ENCODE results near the gene ATP13A2.
"Not testable (repeated sequence)": the region's sequence is repeated elsewhere in the genome, so short reads cannot be mapped to it uniquely, and the experiment has no call there.

Gene ATP13A2

DNA sequence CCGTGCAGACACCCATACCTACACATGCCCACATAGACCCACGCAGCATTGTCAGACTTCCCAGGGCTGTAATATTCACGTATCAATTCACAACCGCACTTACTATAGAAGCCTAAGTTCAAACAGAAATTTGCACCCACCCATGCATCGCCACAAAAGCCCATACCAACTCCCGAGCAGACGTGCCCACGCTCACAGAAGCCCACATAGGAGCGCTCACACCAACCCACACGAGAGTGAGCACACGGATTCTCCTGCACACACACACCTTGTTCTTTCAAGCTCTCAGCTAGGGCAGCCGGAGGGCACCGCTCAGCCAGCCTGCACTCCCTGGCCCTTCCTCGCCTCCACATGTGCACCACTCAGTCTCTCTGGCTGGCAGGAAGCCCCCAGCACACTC, 35.9 kb downstream of the ATP13A2 start:
- no peak for DNase-seq

- no peak for DNase-seq
Observed at GRCh38 chr1:16975211-16975610, 36.5 kb downstream of the ATP13A2 start.

DNA sequence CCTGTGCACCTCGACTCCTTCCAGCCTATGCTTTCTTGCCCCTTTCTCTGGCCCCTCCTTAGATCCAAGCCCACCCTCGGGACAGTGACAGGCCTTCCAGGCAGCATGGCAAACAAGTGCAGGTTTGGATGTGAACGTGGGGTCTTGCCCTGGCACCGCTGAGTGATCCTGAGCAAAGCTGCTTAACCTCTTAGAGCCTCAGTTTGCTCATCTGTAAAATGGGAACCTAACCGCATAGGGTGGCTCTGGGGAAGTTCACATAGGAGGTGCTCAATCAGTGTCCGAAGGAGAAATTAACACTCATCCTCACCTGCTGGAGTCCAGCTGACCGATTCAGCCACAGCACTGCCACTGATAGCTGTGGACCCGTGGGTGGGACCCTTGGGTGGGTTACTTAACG, 38.5 kb downstream of the ATP13A2 start:
- no peak for DNase-seq

DNA sequence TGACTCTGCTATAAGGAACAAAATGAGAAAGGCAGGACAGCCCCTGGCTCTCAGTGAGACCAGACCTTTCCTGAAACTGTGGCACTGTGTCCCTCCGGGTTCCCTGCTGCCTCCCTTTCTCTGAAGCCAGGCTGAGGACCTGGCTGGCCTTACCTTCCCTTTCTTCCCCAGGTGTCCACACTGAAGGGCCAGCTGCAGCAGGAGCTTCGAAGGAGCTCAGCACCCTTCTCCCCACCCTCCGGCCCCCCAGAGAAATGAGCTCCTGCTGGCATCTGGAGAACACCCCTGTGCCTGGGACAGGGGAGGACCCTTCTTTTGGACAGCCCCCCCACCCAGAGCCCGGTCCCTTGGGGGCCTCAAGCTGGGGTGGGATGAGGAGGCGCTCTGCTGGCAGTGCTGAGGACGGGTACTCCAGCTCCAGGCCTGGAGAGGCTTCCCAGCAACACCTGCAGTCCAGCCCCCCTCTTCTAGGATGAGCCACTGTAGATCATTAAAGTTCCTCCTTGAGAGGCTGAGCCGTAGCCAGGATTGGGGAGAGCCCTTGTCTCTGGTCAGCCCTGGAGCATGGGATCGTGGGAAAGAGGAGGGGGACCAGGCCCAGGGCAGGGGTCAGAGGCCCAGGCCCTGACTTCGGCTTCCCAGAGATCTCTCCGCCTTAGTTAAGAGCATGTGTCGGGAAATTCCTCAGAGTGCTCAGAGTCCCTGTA, 39.4 kb downstream of the ATP13A2 start:
- no peak for DNase-seq

DNA sequence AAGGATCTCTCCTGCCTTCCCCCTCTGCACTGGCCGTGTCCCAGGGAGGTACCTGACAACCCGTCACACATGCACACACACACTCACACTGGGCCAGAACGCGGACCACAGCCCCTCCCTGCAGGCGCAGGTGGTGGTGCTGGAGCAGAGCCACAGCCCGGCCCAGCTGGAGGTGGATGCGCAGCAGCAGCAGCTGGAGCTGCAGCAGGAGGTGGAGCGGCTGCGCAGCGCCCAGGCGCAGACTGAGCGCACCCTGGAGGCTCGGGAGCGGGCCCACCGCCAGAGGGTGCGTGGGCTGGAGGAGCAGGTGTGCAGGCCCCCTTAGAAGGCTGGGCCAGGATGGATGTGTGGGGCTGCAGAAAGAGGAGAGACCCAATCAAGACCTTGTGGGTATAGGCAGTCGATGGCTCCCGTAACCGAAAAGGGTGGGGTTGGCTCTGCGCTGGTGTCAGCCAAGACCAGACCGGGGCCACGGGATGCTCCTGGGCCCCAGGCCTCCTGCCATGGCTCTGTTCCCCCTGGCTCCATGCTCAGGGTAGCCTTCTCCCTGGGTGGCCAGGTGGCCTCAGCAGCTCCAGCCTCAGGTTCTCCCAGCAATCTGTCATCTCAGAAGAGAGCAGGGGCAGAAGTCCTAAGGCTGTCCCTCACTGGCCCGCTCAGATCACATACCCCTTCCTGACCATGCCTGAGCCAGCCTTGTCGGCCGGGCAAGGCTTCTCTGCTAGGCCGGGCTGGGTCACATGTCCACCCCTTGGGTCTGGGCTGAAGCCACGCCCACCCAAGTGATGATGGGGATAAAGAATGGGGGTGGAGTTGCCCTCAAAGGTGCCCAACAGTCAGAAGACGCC, 40.2 kb downstream of the ATP13A2 start:
- DNase-seq = no peak

- DNase-seq = no peak
Observed at GRCh38 chr1:16970132-16970910, 41.4 kb downstream of the ATP13A2 start.

- no peak for DNase-seq
Observed at GRCh38 chr1:16969651-16970050, 42.1 kb downstream of the ATP13A2 start.

- no peak for DNase-seq
Observed at GRCh38 chr1:16969057-16969611, 42.6 kb downstream of the ATP13A2 start.

DNA sequence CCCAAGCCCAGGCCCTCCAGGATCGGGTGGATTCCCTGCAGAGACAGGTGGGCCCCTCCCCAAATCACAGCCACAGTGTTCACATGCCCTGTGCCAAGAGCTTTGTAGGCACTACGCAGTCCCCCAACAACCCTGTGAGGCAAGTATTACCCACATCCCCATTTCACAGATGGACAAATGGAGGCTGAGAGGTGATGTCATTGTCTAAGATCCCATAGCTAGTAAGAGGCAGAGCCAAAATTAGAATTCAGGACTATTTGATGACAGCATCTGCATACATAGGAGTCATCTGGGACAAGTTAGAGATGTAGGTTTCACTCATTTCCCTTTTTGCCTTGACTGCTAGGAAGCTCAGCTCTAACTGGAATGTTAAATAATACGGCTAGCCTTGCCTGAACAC, 43.4 kb downstream of the ATP13A2 start:
- DNase-seq = no peak

DNA sequence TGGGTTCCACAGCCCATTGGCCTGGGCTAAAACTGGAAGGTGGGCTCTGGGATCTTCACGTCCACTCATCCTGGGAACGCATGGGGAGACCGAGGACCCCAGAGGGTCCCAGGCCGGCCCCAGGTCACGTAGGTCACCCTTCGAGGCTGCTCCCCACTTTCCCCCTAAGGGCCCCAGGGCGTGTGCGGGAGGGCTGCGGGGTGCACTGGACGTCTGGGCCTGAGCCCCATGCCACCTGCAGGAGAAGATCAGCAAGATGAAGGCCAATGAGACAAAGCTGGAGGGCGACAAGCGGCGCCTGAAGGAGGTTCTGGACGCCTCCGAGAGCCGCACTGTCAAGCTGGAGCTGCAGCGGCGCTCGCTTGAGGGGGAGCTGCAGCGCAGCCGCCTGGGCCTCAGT, 43.8 kb downstream of the ATP13A2 start:
- DNase-seq = no peak

DNA sequence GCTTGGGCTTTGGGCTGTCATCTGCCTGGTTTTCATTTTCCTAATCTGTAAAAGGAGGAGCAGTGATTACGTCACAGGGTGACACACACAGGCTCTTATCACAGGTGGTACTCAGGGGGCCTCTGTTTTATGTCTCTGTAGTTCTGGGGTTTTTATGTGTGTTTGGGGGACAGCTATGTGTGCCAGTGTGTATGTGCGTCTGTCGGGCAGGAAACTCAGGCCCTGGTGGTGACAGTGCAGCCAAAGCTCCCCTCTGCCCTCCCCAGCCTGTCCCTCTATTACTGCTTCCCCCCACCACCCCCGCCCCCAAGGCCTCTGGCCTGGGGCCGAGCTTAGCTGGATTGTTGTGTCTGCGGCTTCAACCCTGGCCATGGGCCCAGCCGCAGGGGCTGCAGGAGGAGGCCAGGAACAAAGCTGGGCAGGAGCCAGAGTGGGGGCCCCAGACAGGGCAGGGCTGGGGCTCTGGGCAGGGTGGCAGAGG, 44.6 kb downstream of the ATP13A2 start:
- no peak for DNase-seq

DNA sequence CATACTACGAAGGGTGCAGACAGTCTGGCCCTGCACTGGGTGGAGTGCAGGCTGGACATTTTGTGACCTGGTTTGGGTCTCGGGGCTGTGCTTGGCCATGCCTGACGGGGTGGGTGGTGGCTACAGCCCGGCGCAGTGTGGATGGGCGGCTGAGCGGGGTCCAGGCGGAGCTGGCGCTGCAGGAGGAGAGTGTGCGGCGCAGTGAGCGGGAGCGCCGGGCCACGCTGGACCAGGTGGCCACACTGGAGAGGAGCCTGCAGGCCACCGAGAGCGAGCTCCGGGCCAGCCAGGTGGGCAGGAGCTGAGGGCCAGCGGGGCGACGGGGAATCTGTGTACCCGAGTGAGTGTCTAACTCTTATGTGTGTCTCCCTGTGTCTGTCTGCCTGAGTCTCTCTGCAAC, 45.4 kb downstream of the ATP13A2 start:
- DNase-seq = no peak

DNA sequence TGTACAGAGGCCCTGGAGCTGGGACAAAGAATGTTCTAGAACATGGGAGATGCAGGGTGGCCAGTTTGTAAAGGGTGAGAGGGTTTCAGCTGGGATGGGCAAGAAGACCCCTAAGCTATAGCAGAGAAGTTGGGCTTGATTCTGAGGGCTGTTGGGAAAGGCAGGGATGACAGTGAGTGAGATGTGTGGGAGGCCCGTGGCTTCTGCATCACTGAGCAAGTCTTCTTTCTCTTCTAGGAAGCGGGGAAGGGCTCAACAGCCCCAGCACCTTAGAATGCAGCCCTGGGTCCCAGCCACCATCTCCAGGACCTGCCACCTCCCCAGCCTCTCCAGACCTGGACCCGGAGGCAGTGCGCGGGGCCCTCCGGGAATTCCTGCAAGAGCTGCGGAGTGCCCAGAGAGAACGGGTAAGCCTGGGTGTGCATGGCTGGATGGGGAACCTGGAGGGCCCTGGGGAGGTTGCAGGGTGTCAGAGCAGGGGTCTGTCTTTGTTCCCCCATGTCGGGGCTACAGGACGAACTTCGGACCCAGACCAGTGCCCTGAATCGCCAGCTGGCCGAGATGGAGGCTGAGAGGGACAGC, 46.2 kb downstream of the ATP13A2 start:
- no peak for DNase-seq

DNA sequence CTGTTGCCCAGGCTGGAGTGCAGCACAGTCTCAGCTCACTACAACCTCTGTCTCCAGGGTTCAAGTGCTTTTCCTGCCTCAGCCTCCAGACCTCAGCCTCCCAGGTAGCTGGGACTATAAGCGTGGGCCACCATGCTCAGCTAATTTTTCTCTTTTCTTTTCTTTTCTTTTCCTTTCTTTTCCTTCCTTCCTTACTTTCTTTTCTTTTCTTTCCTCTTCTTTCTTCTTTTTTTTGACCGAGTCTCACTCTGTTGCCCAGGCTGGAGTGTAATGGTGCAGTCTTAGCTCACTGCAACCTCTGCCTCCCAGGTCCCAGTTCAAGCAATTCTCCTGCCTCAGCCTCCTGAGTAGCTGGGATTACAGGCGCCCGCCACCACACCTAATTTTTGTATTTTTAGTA, 47.6 kb downstream of the ATP13A2 start:
- not testable (repeated sequence) for DNase-seq

- no peak for DNase-seq
Observed at GRCh38 chr1:16961297-16962133, 50.2 kb downstream of the ATP13A2 start.

DNA sequence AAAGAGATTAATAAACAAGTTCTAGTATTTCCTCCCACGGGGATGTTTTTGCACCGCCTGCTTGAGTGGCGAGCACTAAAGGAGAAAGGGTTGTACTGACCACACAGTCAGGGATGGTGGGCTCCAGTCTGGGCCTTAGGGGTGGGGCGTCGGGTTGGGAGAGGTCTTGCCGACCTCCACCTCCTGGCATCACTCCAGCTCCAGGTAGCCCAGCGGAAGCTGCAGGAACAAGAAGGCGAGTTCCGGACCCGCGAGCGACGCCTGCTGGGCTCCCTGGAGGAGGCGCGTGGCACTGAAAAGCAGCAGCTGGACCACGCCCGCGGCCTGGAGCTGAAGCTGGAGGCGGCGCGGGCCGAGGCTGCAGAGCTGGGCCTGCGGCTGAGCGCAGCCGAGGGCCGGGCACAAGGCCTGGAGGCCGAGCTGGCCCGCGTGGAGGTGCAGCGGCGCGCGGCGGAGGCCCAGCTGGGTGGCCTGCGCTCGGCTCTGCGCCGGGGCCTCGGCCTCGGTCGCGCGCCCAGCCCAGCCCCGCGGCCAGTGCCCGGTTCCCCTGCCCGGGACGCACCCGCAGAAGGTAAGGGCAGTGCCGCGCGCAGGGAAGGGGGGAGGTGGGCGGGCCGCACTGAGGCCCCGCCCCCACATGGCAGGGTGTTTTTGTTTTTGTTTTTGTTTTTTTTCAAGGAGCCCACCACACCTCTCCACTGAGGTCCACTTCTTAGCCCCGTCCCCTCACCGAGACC, 51.0 kb downstream of the ATP13A2 start:
- DNase-seq = peak; percentile 73

DNA sequence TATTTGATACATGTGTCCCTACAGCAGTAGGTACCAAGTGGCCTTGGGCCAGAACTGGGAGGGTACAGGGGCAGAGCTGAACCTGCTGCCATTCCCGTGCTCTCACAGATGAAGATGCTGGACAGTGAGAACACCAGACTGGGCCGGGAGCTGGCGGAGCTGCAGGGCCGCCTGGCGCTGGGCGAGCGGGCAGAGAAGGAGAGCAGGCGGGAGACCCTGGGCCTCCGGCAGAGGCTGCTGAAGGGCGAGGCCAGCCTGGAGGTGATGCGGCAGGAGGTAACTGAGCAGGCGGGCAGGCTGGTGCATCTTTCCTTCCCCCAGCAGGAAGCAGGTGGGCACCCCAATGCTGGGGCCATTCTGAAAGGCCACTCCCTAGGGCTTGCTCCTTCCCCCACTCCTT, 53.3 kb downstream of the ATP13A2 start:
- DNase-seq = no peak

DNA sequence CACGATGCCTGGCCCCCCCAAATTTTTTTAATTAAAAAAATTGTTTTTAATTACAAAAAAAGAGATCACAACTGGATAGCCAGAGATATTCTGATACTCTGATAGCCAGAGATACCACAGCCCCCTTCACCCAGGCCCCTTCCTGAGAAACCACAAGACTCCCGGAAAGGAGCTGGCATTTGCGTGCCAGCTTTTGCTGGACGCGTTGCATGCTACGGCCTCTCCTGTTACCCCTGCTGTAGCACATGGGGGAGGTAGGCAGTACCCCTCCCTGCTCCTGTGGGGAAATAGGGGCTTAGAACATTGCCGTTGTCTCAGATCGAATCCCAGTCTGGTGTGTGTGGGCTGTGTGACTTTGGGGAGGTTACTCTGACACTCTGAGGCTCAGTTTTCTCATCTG, 54.0 kb downstream of the ATP13A2 start:
- no peak for DNase-seq

DNA sequence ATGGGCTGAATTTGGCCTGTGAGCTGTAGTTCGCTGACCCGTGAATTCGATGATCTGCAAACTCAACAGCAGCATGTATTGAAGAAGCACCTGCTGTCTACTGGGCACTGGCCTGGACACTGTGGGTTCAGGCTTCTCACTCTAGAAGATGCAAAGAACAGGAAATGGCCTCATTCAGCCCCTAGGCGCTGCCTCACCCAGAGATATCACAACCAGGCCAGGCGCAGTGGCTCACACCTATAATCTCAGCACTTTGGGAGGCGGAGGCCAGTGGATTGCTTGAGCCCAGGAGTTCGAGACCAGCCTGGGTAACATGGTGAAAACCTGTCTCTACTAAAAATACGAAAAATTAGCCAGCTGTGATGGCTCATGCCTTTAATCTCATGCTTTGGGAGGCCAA, 55.0 kb downstream of the ATP13A2 start:
- DNase-seq = no peak

GRCh38 chr1:16955186-16955585, 56.5 kb downstream of the ATP13A2 start:
- DNase-seq = no peak

- DNase-seq = no peak
Observed at GRCh38 chr1:16954579-16954978, 57.1 kb downstream of the ATP13A2 start.
